Stomach smooth muscle (tissue), 2 donors: ENCODE data around the gene SBK1.

Source experiments
- H3K27ac ChIP-seq: one replicate; pipeline ENCODE4 v1.7.0; 2013; ENCODE audit warnings: mild to moderate bottlenecking, low read length, inconsistent platforms
- H3K27me3 ChIP-seq, 2 donors: one replicate each; pipeline ENCODE4 v1.7.0; 2013; ENCODE audit warnings: low read length in 2 of 2; ENCODE audit not compliant: insufficient read depth in 2 of 2, control insufficient read depth in 1 of 2
- H3K36me3 ChIP-seq, 2 donors: one replicate each; pipeline ENCODE4 v1.7.0; 2013; ENCODE audit warnings: low read length in 2 of 2; ENCODE audit not compliant: control insufficient read depth in 2 of 2, insufficient read depth in 2 of 2
- H3K4me1 ChIP-seq: one replicate; pipeline ENCODE4 v1.7.0; 2013; ENCODE audit warnings: low read length; ENCODE audit not compliant: control insufficient read depth, insufficient read depth
- H3K4me3 ChIP-seq, 2 donors: one replicate each; pipeline ENCODE4 v1.7.0; 2013; ENCODE audit warnings: low read length in 2 of 2
- H3K9ac ChIP-seq, 2 donors: one replicate each; pipeline ENCODE4 v1.7.0; 2013; ENCODE audit warnings: low read length in 2 of 2, mild to moderate bottlenecking in 1 of 2
- H3K9me3 ChIP-seq, 2 donors: one replicate each; pipeline ENCODE4 v1.7.0; 2013; ENCODE audit warnings: low read length in 2 of 2; ENCODE audit not compliant: control insufficient read depth in 2 of 2
- donor health status: healthy.
- donor health status: Pancreatic carcinoma.

SBK1 gene

GRCh38 chr16:28304214-28304613 lies 11.9 kb downstream of the SBK1 start:
- Histone ChIP-seq H3K9me3 (no peaks in the 10 kb centered on the region), H3K36me3 (no peaks in the 10 kb centered on the region), H3K4me3 (no peak overlapping the region), H3K27me3 (no peaks in the 10 kb centered on the region), H3K4me1 (no peaks in the 10 kb centered on the region), H3K27ac (no peak overlapping the region), H3K9ac (no peak overlapping the region)

- Histone ChIP-seq H3K4me1 (no peaks in the 10 kb centered on the region), H3K27me3 (no peaks in the 10 kb centered on the region), H3K9me3 (no peaks in the 10 kb centered on the region), H3K9ac (no peak overlapping the region), H3K4me3 (no peak overlapping the region), H3K36me3 (no peaks in the 10 kb centered on the region), H3K27ac (no peak overlapping the region)
These were observed 15.6 kb downstream of the SBK1 start for GRCh38 chr16:28307936-28308335.

- Histone ChIP-seq H3K36me3 (no peaks in the 10 kb centered on the region), H3K9me3 (no peaks in the 10 kb centered on the region), H3K27me3 (no peaks in the 10 kb centered on the region), H3K4me3 (no peak overlapping the region), H3K9ac (no peak overlapping the region), H3K27ac (no peak overlapping the region), H3K4me1 (no peaks in the 10 kb centered on the region)
These were observed 16.7 kb downstream of the SBK1 start for GRCh38 chr16:28308794-28309584.

GRCh38 chr16:28309811-28310311 lies 17.5 kb downstream of the SBK1 start:
- Histone ChIP-seq H3K27ac (no peak overlapping the region), H3K4me1 (no peaks in the 10 kb centered on the region), H3K36me3 (no peaks in the 10 kb centered on the region), H3K9me3 (no peaks in the 10 kb centered on the region), H3K27me3 (no peaks in the 10 kb centered on the region), H3K9ac (no peak overlapping the region), H3K4me3 (no peak overlapping the region)

GRCh38 chr16:28310796-28311195 lies 18.5 kb downstream of the SBK1 start:
- Histone ChIP-seq H3K4me1 (no peaks in the 10 kb centered on the region), H3K36me3 (no peaks in the 10 kb centered on the region), H3K9me3 (no peaks in the 10 kb centered on the region), H3K27ac (no peak overlapping the region), H3K4me3 (no peak overlapping the region), H3K9ac (no peak overlapping the region), H3K27me3 (no peaks in the 10 kb centered on the region)

GRCh38 chr16:28311413-28311812 lies 19.1 kb downstream of the SBK1 start:
- no peaks in the 10 kb centered on the region for H3K9me3 ChIP-seq
- H3K4me1 ChIP-seq = no peaks in the 10 kb centered on the region
- no peak overlapping the region for H3K4me3 ChIP-seq
- H3K9ac ChIP-seq = no peak overlapping the region
- H3K36me3 ChIP-seq = no peaks in the 10 kb centered on the region
- H3K27me3 ChIP-seq = no peaks in the 10 kb centered on the region
- H3K27ac ChIP-seq = no peak overlapping the region

GRCh38 chr16:28311913-28312312 lies 19.6 kb downstream of the SBK1 start:
- Histone ChIP-seq H3K4me1 (no peaks in the 10 kb centered on the region), H3K9ac (no peak overlapping the region), H3K36me3 (no peaks in the 10 kb centered on the region), H3K9me3 (no peaks in the 10 kb centered on the region), H3K27ac (no peak overlapping the region), H3K27me3 (no peaks in the 10 kb centered on the region), H3K4me3 (no peak overlapping the region)

- Histone ChIP-seq H3K27me3 (no peaks in the 10 kb centered on the region), H3K4me3 (no peak overlapping the region), H3K4me1 (no peaks in the 10 kb centered on the region), H3K9me3 (no peaks in the 10 kb centered on the region), H3K9ac (no peak overlapping the region), H3K36me3 (no peaks in the 10 kb centered on the region), H3K27ac (no peak overlapping the region)
These were observed 20.0 kb downstream of the SBK1 start for GRCh38 chr16:28312327-28312726.

- Histone ChIP-seq H3K27ac (no peak overlapping the region), H3K9me3 (no peaks in the 10 kb centered on the region), H3K36me3 (no peaks in the 10 kb centered on the region), H3K4me3 (no peak overlapping the region), H3K9ac (no peak overlapping the region), H3K27me3 (no peaks in the 10 kb centered on the region), H3K4me1 (no peaks in the 10 kb centered on the region)
These were observed 21.3 kb downstream of the SBK1 start for GRCh38 chr16:28313587-28313986.

- no peak overlapping the region for H3K9ac ChIP-seq
- no peak overlapping the region for H3K27ac ChIP-seq
These were observed 23.7 kb downstream of the SBK1 start for GRCh38 chr16:28316054-28316453.

More at GRCh38 chr16:28316054-28316453, 23.7 kb downstream of the SBK1 start:
- H3K36me3 ChIP-seq = no peaks in the 10 kb centered on the region
- no peaks in the 10 kb centered on the region for H3K9me3 ChIP-seq
- no peaks in the 10 kb centered on the region for H3K27me3 ChIP-seq
- H3K4me3 ChIP-seq = no peak overlapping the region
- H3K4me1 ChIP-seq = no peaks in the 10 kb centered on the region
